Measurements from ENCODE around the gene MRRF.

Gene MRRF, protein sequence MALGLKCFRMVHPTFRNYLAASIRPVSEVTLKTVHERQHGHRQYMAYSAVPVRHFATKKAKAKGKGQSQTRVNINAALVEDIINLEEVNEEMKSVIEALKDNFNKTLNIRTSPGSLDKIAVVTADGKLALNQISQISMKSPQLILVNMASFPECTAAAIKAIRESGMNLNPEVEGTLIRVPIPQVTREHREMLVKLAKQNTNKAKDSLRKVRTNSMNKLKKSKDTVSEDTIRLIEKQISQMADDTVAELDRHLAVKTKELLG

DNA sequence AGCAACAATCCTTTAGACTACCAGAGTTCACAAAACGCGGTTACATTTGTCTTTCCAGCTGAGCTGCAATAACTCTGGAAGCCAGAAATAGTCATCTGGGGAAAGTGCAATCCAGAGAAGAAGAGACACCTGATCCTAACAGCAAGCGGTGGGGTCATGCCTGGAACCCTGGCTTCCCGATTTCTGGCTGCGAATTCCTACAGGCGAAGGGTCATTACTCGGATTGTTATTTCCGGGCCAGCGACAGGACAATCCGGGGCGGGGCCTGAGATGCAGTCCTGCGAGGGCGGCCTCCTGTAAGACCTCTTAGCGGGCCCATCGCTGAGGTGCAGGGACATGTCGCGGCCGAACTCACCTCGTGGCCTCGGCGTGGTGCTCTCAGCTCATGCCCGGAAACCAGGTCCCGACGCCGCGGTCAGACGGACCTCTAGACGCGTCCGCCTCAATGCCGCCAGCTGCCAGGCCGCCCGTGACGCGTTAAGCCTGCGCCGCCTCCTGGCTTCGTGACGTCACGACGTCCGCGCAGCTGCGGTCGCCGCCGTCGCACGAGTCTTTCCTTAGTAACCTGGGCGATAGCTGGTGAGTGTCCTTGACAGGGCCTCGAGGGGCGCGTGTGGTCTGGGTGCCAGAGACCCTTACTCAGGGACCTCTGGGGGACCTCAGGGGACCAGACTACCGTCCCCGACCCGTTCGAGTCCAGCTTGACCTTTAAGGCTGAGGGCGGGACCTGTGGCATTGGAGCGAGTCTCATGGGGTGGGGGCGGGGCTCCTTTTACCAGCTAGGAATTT, at the start of gene MRRF, which contains the start of gene RBM18:
TSS of gene MRRF (plus strand) at position 523 of the 789 bp plus-strand sequence. CDS start 6,010 bp downstream, outside the sequence.
TSS of gene RBM18 (minus strand) at position 481 of the 789 bp plus-strand sequence. CDS start 3,348 bp downstream, outside the sequence.
- DNase-seq (ENCODE audit: insufficient read length, low spot score) (peak; percentile 78), FAIRE-seq (peak; percentile 81)

- DNase-seq (ENCODE audit: insufficient read length, low spot score) = no peak
- FAIRE-seq = no peak
These were observed 49.0 kb upstream of the MRRF start for GRCh38 chr9:122215663-122216062.

GRCh38 chr9:122216138-122216797, 48.4 kb upstream of the MRRF start:
- no peak for DNase-seq (ENCODE audit: insufficient read length, low spot score)

GRCh38 chr9:122216798-122217418, 47.8 kb upstream of the MRRF start:
- DNase-seq (ENCODE audit: insufficient read length, low spot score) (no peak), FAIRE-seq (no peak)

More at GRCh38 chr9:122216138-122216797, 48.4 kb upstream of the MRRF start:
- FAIRE-seq = no peak

DNA sequence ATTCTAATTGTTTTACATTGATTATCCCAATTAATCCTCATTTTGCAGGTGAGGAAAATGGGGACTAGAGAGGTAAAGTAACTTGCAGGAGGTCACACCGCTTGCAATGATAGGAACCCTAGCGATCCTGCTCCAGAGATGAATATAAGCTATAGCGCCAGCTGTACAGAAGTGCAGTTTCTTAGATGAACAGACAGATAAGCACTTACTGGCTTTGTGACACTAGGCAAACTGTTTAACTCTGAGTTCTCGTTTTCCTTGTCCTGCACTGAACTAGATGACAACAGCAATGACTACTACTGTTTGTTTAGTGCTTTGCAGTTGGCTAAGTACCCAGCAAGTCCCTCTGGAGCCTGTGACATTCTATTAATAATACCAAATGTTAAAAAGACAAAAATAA, 47.0 kb upstream of the MRRF start:
- FAIRE-seq = no peak

DNA sequence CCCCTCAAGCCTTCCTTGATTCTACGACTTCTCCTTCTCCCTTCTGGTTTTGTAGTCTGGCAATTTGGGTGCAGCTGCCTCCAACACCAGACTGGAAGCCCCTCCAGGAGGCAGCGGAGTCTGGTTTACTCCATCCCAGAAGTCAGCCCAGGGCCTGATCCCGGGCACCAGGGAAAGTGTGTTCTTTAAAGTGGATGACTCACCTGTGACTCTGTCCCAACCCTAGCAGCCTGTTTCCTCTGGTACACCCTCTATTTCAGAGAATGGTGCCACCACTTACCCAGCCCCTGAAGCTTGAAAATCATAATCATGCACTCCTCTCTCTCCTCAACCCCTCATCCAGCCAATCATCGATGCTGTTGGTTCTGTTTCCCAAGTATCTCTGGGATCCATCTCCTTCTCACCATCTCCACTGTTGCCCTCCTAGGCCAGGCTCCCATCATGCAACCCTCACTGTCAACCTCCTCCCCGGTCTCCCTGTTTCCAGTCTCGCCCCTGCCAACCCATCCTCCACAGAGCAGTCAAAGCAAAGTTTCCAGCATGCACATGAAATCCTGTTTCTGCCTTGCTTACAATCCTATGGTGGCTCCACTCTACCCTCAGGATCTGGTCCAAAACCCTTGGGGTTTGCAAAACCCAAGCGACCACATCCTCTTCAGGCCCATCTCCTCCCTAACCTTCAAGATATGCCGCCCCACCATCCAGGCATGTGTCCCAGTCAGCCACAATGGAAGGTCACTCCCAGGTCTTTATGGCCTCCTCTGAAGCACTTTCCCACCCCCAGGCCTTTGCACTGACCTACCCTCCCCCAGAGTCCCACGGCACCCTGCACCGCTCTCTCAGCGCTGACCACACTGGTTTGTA, 46.4 kb upstream of the MRRF start:
- FAIRE-seq (no peak), DNase-seq (ENCODE audit: insufficient read length, low spot score) (no peak)

More for the DNA sequence above, 47.0 kb upstream of the MRRF start:
- DNase-seq (ENCODE audit: insufficient read length, low spot score) = no peak

DNA sequence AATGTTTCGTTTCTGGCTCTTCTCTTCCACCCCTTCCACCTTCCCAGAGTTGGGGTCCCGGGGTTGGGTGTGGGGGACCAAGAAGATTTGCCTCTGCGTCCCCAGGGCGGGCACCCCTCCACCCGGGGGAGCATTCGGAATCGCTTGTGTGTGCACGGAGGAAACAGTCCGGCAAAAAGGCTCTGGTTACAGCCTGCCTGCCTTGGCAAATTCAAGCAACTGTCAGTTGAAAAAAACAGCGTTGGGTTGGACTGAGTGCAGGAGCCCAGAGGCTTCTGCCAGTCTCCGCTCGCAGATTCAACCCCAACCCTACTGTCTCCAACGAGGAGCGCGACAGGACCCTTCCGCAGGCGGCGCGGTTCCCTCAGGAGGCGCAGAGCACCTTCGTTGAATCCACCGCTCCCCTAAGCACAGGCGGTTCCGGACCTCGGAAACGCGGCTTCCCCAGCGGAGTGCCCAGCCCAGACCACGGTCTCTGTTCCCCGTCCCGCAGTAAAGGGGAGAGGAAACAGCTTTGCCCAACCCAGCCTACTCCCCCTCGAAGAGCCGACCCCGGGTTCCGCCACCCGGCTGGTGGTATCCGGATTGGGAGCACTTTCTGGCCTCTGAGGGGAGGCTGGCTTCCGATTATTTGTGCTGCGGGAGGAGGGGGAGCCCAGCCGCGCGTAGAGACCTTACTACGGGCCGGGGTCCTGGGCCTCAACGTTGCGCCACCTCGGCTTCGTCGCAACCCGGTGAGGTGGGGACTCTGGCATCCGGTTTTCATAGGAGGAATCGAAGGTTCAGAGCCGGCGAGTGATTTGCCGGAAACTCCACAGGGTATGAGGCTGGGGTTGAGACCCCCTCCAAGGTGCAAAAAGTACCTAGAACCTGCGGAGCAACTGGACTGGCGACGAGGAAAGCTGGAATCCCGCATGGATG, 45.5 kb upstream of the MRRF start:
- DNase-seq (ENCODE audit: insufficient read length, low spot score) (no peak), FAIRE-seq (no peak)

DNA sequence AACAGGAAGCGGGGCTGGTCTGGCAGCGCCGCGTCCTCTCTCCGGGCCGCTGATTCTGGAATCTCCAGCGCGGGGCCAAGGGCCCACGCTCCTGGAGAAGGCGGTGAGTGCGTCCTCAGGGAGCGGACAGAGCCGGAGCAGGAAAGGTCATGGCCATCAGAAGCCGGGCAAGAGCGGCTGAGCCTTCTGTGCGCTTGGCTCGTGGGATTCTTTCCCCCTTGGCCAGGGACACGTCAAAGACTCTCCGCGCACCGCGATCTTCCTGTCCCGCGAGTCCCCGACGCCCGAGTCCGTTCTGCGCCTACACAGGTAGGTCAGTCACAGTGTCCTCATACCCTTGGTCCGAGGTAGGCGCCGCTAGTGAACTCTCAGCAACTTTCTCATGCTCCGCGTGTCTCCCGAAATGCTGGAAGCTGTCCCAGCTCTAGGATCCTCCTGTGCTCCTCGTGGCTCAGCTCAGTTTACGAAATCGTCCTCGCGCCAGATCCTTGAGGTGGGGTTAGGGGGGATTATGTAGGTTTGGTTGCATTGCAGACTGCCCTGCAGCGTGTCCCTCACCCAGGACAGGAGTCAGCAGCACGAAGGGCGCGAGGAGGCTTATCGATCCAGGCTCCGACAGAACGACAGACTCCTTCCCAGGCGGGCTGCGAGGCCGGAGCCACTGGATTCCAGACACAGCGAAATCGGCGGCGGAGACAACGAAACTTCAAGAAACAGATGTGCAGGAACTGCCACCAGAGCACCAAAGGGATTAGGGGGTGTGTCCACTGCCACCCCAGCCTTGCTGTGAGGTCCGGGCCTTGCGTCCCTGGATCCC, 44.6 kb upstream of the MRRF start:
- no peak for DNase-seq (ENCODE audit: insufficient read length, low spot score)

GRCh38 chr9:122220673-122221182, 44.0 kb upstream of the MRRF start:
- DNase-seq (ENCODE audit: insufficient read length, low spot score) (no peak), FAIRE-seq (no peak)

More for the DNA sequence above, 44.6 kb upstream of the MRRF start:
- FAIRE-seq = no peak

DNA sequence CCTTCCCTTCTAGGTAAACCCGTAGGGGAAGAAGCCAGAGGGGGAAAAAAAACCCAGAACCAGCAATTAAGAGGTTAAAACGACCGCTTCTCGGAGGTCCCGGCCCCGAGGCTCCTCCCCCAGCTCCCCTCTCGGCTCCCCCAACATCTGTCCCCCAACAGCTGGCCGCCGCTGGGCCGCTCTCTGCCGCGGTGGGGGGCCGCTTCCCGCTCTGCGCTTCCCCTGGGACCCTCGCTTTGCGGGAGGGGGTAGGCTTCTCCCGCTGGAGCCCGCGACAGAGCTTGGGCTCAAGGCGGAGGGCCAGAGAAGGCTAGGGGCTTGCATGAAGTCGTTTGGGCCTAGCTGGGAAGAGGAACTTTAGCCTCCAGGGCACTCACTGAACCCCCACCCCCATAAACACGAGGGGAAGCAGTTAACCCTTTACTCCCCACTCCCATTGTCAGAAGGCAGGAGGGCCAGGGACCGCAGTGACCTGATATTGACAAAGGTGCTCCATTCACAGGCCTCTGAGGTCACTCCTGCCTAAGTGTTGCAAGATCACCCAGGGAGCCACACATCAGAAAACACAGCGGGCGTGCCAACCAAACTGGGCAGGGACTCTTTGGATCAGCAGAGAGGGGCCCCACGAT, 43.4 kb upstream of the MRRF start:
- FAIRE-seq (no peak), DNase-seq (ENCODE audit: insufficient read length, low spot score) (no peak)

GRCh38 chr9:122222791-122223190, 41.9 kb upstream of the MRRF start:
- no peak for DNase-seq (ENCODE audit: insufficient read length, low spot score)
- FAIRE-seq = no peak

DNA sequence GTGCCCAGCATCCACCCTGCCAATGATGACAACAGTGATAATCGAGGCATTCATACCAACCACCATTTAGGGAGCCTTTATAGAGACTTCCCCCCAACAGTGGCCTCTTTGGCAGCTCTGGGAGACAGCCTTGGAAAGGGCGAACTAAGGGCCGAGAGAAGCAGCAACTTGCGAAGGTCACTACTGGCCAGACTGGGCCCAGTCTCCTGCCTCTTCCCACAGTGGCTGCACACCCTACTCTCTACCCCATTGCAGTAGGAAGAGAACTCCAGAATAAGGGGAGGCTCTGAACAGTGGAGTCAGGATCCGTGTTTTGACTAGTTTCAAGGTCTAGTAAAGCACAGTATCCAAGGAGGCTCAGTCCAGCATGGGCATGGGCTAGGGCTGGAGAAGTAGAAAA, 41.2 kb upstream of the MRRF start:
- FAIRE-seq = no peak
- DNase-seq (ENCODE audit: insufficient read length, low spot score) = no peak

- DNase-seq (ENCODE audit: insufficient read length, low spot score) (no peak), FAIRE-seq (no peak)
These were observed 39.2 kb upstream of the MRRF start for GRCh38 chr9:122225312-122226141.

DNA sequence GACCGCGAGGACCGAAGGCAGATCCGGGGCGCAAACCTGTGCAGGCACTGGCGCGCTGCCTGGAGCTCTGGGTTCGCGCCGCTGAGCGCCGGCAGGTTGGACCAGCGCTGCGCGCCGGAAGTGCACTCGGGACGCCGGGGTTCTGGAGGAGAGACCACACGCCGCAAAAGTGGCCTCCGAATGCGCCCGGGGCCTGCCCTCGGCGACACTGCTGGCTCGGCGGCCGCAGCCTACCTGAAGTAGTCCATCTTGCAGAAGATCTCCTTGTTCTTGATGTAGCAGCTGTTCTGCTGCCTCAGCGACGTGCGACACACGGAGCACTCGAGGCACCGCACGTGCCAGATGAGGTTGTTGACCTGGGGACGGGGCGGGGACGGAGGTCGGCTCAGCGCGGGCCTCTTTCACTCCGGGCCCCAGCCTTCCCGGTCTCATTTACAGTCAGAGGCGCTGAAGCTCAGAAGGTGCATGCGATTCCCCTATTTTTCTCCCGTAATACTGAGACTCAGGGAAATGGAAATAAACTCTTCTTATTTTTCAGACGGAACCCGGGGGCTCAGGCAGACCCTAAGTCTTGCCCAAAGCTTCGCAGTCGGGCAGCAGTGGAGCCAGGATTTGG, 38.4 kb upstream of the MRRF start:
- DNase-seq (ENCODE audit: insufficient read length, low spot score) (no peak), FAIRE-seq (no peak)

GRCh38 chr9:122226758-122227574, 37.7 kb upstream of the MRRF start:
- FAIRE-seq = no peak
- DNase-seq (ENCODE audit: insufficient read length, low spot score) = no peak

All from HTR-8/SVneo (cell line).